Spinal cord (tissue), 10 donors: Measurements from ENCODE around the gene CYLD. TPM values are rescaled to one million over a fixed set of nuclear protein-coding genes. Genes with fewer than 3 reads are reported as not detected.

Experiments used
- DNase-seq, 6 donors: peaks; one replicate each; pipeline versions ENCODE4 v3.0.0 to v3.0.0-alpha.2; 2013 to 2015; ENCODE audit warnings: low spot score in 6 of 6, low read depth in 4 of 6
- H3K27ac ChIP-seq: one replicate; pipeline ENCODE4 v1.5.1; 2013; ENCODE audit warnings: low read depth, low read length, control low read depth
- H3K27me3 ChIP-seq: one replicate; pipeline ENCODE4 v1.6.1; 2013; ENCODE audit warnings: low read length; ENCODE audit not compliant: control insufficient read depth, insufficient read depth
- H3K36me3 ChIP-seq: one replicate; pipeline ENCODE4 v1.6.1; 2013; ENCODE audit warnings: low read length; ENCODE audit not compliant: control insufficient read depth, insufficient read depth
- H3K4me1 ChIP-seq: one replicate; pipeline ENCODE4 v1.6.1; 2013; ENCODE audit warnings: low read length; ENCODE audit not compliant: control insufficient read depth, insufficient read depth
- H3K4me3 ChIP-seq: one replicate; pipeline ENCODE4 v1.5.1; 2013; ENCODE audit warnings: low read depth, low read length, control low read depth
- H3K9me3 ChIP-seq: one replicate; pipeline ENCODE4 v1.6.1; 2013; ENCODE audit warnings: low read length; ENCODE audit not compliant: control insufficient read depth, insufficient read depth
- WGBS: methylation state at CpG from one replicate; pipeline ENCODE4 v1.1.5; 2013; ENCODE audit warnings: missing lambda C conversion rate; ENCODE audit not compliant: insufficient coverage; 5-methylcytosine and 5-hydroxymethylcytosine counted together
- long read RNA-seq, 4 donors: transcript quantifications; one replicate each; lab custom pipeline, GENCODE V29; 2026
- polyA plus RNA-seq, 2 donors: library from polyadenylated mRNA; unstranded; fragments of 120-200 nt; gene quantifications; one replicate each; pipeline ENCODE4 v1.2.1, GENCODE V29; 2013; ENCODE audit not compliant: insufficient read length in 2 of 2
- total RNA-seq, 2 donors: library from RNA; depleted of rRNA in 1 of 2; stranded (reverse); fragments of 120-200 nt in 1 of 2; fragments of >200 nt in 1 of 2; gene quantifications; one replicate each; pipeline versions ENCODE4 v1.2.3 to v1.2.4, GENCODE V29; 2013 to 2014
- donor health status: healthy.

Gene CYLD
- total RNA-seq = 10 to 100 TPM; 35.9 to 65.8 TPM
- 10 to 100 TPM; 28.4 to 36.4 TPM for polyA plus RNA-seq
- long read RNA-seq, donor 1, partial matches to known transcripts = 0 of 2 reads
- long read RNA-seq, donor 1, other reads (novel, unspliced or antisense) = 0 of 2 reads
- long read RNA-seq, donor 2 = 0 reads
- long read RNA-seq, donor 3 = 0 reads
- long read RNA-seq, donor 4, partial matches to known transcripts = 0 of 2 reads
- long read RNA-seq, donor 4, other reads (novel, unspliced or antisense) = 0 of 2 reads

GRCh38 chr16:50741781-50742575 is at the start of gene CYLD:
CYLD (plus strand) TSS chr16:50742086; CDS start chr16:50749699, 7,613 bp downstream.
- H3K4me1 ChIP-seq = peaks cover 10% of the 10 kb centered on the region
- WGBS = 0% methylated on average over 87 of the region's 93 CpGs

GRCh38 chr16:50692644-50692998 is 49.3 kb upstream of the CYLD start:
- H3K4me3 ChIP-seq = no peak overlapping the region
- 94% methylated on average over 4 of the region's 4 CpGs for WGBS
- no peak overlapping the region for H3K27ac ChIP-seq
- no peaks in the 10 kb centered on the region for H3K36me3 ChIP-seq
- H3K4me1 ChIP-seq = peaks cover 30% of the 10 kb centered on the region
- DNase-seq = peak in 1 of 6 donors; percentile 17
- H3K27me3 ChIP-seq = peaks cover 12% of the 10 kb centered on the region
- no peaks in the 10 kb centered on the region for H3K9me3 ChIP-seq

More at GRCh38 chr16:50741781-50742575, at the start of gene CYLD:
- peak; percentile 89 to 100 (median 99) for DNase-seq
- peak within 1 kb of the TSS; percentile 60 for H3K27ac ChIP-seq
- H3K9me3 ChIP-seq = no peaks in the 10 kb centered on the region
- peaks cover 2% of the 10 kb centered on the region for H3K27me3 ChIP-seq
- H3K4me3 ChIP-seq = peak within 1 kb of the TSS; percentile 76
- H3K36me3 ChIP-seq = no peaks in the 10 kb centered on the region

GRCh38 chr16:50692999-50693781 is 48.7 kb upstream of the CYLD start, which contains the start of gene NOD2:
NOD2 (plus strand) TSS chr16:50693606; CDS start chr16:50699496, 5,890 bp downstream.
- no peaks in the 10 kb centered on the region for H3K36me3 ChIP-seq
- H3K4me1 ChIP-seq = peaks cover 36% of the 10 kb centered on the region
- H3K9me3 ChIP-seq = no peaks in the 10 kb centered on the region
- H3K4me3 ChIP-seq = peak within 1 kb of the TSS; percentile 18
- DNase-seq = peak in 1 of 6 donors; percentile 32
- H3K27me3 ChIP-seq = peaks cover 12% of the 10 kb centered on the region
- WGBS = 18% methylated on average over 56 of the region's 56 CpGs
- H3K27ac ChIP-seq = no peak within 1 kb of the TSS

- H3K4me1 ChIP-seq = peaks cover 41% of the 10 kb centered on the region
- no peak overlapping the region for H3K4me3 ChIP-seq
- no peak for DNase-seq
- peaks cover 12% of the 10 kb centered on the region for H3K27me3 ChIP-seq
- 100% methylated on average over 1 of the region's 2 CpGs for WGBS
- no peaks in the 10 kb centered on the region for H3K9me3 ChIP-seq
- H3K36me3 ChIP-seq = no peaks in the 10 kb centered on the region
- no peak overlapping the region for H3K27ac ChIP-seq
Observed at GRCh38 chr16:50694206-50694605, 47.7 kb upstream of the CYLD start.

GRCh38 chr16:50695017-50696000 is 46.6 kb upstream of the CYLD start:
- Histone ChIP-seq H3K4me3 (no peak overlapping the region), H3K9me3 (no peaks in the 10 kb centered on the region), H3K36me3 (peaks cover 3% of the 10 kb centered on the region), H3K27me3 (peaks cover 12% of the 10 kb centered on the region), H3K4me1 (peaks cover 41% of the 10 kb centered on the region), H3K27ac (no peak overlapping the region)
- 97% methylated on average over 8 of the region's 9 CpGs for WGBS
- no peak for DNase-seq

- Histone ChIP-seq H3K36me3 (peaks cover 3% of the 10 kb centered on the region), H3K4me3 (no peak overlapping the region), H3K9me3 (no peaks in the 10 kb centered on the region), H3K27ac (no peak overlapping the region), H3K27me3 (peaks cover 12% of the 10 kb centered on the region), H3K4me1 (peaks cover 41% of the 10 kb centered on the region)
- no peak for DNase-seq
- WGBS = 59% methylated on average over 4 of the region's 5 CpGs
Observed at GRCh38 chr16:50696126-50696525, 45.8 kb upstream of the CYLD start.

- no peaks in the 10 kb centered on the region for H3K9me3 ChIP-seq
- WGBS = 75% methylated on average over 15 of the region's 15 CpGs
- H3K4me1 ChIP-seq = peaks cover 41% of the 10 kb centered on the region
- no peak overlapping the region for H3K27ac ChIP-seq
- H3K36me3 ChIP-seq = peaks cover 3% of the 10 kb centered on the region
- no peak overlapping the region for H3K4me3 ChIP-seq
- H3K27me3 ChIP-seq = peaks cover 12% of the 10 kb centered on the region
- DNase-seq = peak in 1 of 6 donors; percentile 47
Observed at GRCh38 chr16:50696575-50697420, 45.1 kb upstream of the CYLD start.

GRCh38 chr16:50697421-50697715 is 44.5 kb upstream of the CYLD start:
- peaks cover 3% of the 10 kb centered on the region for H3K36me3 ChIP-seq
- 88% methylated on average over 3 of the region's 5 CpGs for WGBS
- no peak overlapping the region for H3K4me3 ChIP-seq
- no peak for DNase-seq
- H3K27ac ChIP-seq = peak overlapping the region; percentile 40
- H3K4me1 ChIP-seq = peaks cover 41% of the 10 kb centered on the region
- no peaks in the 10 kb centered on the region for H3K9me3 ChIP-seq
- H3K27me3 ChIP-seq = peaks cover 12% of the 10 kb centered on the region
